ENCODE measurements around the gene HGFAC.

DNA sequence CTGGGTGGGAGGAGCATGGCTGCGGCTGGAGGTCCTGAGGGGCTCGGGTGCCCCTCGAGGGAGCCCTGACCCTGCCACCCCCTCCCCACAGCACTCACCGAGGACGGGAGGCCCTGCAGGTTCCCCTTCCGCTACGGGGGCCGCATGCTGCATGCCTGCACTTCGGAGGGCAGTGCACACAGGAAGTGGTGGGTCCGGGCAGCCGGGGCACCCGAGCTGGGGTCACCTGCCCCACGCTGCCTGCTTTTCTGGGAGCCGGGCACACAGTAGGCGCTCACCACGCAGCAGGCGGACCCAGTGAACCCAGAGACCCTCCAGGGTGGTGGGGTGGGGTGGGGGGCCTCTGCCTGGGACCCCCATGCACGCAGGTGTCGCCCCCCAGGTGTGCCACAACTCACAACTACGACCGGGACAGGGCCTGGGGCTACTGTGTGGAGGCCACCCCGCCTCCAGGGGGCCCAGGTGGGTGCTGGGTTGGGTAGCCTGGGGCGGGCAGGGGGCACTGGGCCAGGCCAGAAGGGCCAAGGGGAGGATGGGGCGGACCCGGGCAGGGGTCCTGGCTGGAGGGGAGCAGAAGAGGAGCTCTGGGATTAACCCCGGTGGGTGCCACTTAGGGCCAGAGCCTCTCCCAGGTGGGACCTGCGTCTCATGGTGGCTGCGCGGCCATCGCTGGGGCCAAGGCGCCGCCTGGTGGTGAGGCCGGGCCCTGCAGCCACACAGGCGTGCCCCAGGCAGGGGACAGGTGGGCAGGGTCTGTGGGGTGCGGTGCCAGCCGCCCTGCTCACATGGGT, 1.4 kb downstream of the HGFAC start:
- TF ChIP-seq, protein P1, sequence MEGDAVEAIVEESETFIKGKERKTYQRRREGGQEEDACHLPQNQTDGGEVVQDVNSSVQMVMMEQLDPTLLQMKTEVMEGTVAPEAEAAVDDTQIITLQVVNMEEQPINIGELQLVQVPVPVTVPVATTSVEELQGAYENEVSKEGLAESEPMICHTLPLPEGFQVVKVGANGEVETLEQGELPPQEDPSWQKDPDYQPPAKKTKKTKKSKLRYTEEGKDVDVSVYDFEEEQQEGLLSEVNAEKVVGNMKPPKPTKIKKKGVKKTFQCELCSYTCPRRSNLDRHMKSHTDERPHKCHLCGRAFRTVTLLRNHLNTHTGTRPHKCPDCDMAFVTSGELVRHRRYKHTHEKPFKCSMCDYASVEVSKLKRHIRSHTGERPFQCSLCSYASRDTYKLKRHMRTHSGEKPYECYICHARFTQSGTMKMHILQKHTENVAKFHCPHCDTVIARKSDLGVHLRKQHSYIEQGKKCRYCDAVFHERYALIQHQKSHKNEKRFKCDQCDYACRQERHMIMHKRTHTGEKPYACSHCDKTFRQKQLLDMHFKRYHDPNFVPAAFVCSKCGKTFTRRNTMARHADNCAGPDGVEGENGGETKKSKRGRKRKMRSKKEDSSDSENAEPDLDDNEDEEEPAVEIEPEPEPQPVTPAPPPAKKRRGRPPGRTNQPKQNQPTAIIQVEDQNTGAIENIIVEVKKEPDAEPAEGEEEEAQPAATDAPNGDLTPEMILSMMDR (IDR thresholded peaks at IDR 0.05; ENCODE audit: insufficient read depth, low read length) = peak; percentile 88
- TF ChIP-seq, protein P2, sequence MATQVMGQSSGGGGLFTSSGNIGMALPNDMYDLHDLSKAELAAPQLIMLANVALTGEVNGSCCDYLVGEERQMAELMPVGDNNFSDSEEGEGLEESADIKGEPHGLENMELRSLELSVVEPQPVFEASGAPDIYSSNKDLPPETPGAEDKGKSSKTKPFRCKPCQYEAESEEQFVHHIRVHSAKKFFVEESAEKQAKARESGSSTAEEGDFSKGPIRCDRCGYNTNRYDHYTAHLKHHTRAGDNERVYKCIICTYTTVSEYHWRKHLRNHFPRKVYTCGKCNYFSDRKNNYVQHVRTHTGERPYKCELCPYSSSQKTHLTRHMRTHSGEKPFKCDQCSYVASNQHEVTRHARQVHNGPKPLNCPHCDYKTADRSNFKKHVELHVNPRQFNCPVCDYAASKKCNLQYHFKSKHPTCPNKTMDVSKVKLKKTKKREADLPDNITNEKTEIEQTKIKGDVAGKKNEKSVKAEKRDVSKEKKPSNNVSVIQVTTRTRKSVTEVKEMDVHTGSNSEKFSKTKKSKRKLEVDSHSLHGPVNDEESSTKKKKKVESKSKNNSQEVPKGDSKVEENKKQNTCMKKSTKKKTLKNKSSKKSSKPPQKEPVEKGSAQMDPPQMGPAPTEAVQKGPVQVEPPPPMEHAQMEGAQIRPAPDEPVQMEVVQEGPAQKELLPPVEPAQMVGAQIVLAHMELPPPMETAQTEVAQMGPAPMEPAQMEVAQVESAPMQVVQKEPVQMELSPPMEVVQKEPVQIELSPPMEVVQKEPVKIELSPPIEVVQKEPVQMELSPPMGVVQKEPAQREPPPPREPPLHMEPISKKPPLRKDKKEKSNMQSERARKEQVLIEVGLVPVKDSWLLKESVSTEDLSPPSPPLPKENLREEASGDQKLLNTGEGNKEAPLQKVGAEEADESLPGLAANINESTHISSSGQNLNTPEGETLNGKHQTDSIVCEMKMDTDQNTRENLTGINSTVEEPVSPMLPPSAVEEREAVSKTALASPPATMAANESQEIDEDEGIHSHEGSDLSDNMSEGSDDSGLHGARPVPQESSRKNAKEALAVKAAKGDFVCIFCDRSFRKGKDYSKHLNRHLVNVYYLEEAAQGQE (IDR thresholded peaks at IDR 0.05; ENCODE audit: insufficient replicate concordance, low read depth) = no peak
- no peak for TF ChIP-seq POLR2AphosphoS5 (IDR thresholded peaks at IDR 0.05; ENCODE audit: low read depth)
- TF ChIP-seq GABPA (IDR thresholded peaks at IDR 0.05; ENCODE audit: low read depth) = no peak
